Measurements from ENCODE around the gene TH. TPM values are rescaled to one million over a fixed set of nuclear protein-coding genes. Genes with fewer than 3 reads are reported as not detected.

The TH gene
- total and polyA plus RNA-seq, 2 of the 4 experiments (the other 2 are of a cell fraction), result 0.10 TPM; not detected in 1

DNA sequence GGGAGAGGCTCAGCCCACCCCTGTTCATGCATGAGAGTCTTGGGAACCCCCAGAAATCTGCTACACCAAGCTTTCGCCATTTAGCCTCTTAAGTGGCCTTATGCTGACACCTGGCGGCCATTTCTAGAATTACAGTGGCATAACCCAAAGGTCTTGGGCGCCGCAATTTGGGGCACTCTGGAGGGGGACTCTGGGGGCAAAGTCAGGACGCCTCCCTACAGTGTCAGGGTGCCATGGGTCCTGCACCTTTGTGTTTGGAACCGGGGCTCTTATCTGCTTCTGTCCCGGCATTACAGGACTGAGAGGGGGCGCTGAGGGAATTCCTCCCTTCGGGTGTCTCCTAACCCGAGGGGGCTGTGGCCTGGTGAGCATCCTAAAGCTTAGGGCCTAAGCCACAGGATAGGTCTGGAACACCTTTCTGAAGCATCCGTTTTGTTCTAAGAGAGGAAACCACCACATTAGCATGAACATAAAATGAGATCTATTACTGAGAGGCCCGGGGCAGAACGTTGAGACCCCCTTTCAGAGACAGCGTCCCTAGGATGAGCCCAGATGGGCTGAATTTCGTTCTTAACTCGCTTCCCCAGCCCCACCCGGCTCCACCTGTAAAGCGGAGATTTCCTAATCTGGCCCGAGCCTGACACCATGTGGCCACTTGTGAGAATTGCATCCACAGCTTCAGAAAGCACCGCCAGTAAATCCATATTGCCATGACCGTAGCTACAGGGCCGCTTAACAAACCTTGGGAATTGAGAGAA is 19.9 kb downstream of the TH start:
- no peak overlapping the region for H4K5ac ChIP-seq (ENCODE audit: low read depth, low read length)
- no peak overlapping the region for H3K14ac ChIP-seq (replicated peaks; ENCODE audit: low read depth, low read length)
- POLR2A ChIA-PET (ENCODE audit: unreplicated experiment), result interaction anchor here (0.6 kb wide), 1 partner anchor 116 kb away, joined by 3 read pairs; no protein-coding TSS in a partner anchor
- no peak overlapping the region for H3K4me3 ChIP-seq (ENCODE audit: insufficient read depth, low read depth, low read length)
- H2AK5ac ChIP-seq (ENCODE audit: low read depth, low read length), result no peak overlapping the region
- BruUV-seq (replicated peaks), result no TSS peak
- peaks cover 3% of the 10 kb centered on the region; the same call in 1 of the 2 replicates for H4K20me1 ChIP-seq (ENCODE audit: insufficient read depth, low read length)
- H2BK120ac ChIP-seq (ENCODE audit: low read depth, low read length), result no peak overlapping the region
- H3K27me3 ChIP-seq (ENCODE audit: control insufficient read depth, insufficient read depth, low read length), result peaks cover 41% of the 10 kb centered on the region
- no peak overlapping the region for H3K18ac ChIP-seq (ENCODE audit: low read depth, low read length)
- in situ Hi-C loops (cut with MboI; ENCODE audit: low sequenced_read_pairs) (loop anchor here (5.0 kb wide), 2 partner anchors 269 to 454 kb away; partner anchors contain the start of gene KRTAP5-6), intact Hi-C loops (cut with micrococcal nuclease) (loop anchor here (1.0 kb wide), 3 partner anchors 269 to 458 kb away; no protein-coding TSS in a partner anchor), dilution Hi-C loops (cut with HindIII; ENCODE audit: low sequenced_read_pairs, unreplicated experiment) (no loop called here)
- peak; percentile 76 for ATAC-seq (ENCODE audit: low read depth)
- no peak overlapping the region for H2BK15ac ChIP-seq (ENCODE audit: low read depth, low read length)
- CTCF ChIA-PET, result interaction anchor here (0.6 to 5.3 kb wide), 27 partner anchors 8 to 505 kb away, joined by 3 to 98 read pairs (median 4); partner anchors contain the start of gene TNNI2
- no peaks in the 10 kb centered on the region for H3K9me1 ChIP-seq (ENCODE audit: insufficient read depth, low read length)
- no peak overlapping the region for H3K27ac ChIP-seq (ENCODE audit: insufficient read depth, low read length)
- peak; percentile 54 for DNase-seq
- peak; percentile 24; the same call in 1 of the 2 replicates for TF ChIP-seq MAZ (IDR thresholded peaks at IDR 0.05; ENCODE audit: borderline replicate concordance, low read depth, low read length)
- TF ChIP-seq SMC3 (IDR thresholded peaks at IDR 0.05; ENCODE audit: low read depth, low read length), result peak; percentile 85
- TF ChIP-seq, protein P1, sequence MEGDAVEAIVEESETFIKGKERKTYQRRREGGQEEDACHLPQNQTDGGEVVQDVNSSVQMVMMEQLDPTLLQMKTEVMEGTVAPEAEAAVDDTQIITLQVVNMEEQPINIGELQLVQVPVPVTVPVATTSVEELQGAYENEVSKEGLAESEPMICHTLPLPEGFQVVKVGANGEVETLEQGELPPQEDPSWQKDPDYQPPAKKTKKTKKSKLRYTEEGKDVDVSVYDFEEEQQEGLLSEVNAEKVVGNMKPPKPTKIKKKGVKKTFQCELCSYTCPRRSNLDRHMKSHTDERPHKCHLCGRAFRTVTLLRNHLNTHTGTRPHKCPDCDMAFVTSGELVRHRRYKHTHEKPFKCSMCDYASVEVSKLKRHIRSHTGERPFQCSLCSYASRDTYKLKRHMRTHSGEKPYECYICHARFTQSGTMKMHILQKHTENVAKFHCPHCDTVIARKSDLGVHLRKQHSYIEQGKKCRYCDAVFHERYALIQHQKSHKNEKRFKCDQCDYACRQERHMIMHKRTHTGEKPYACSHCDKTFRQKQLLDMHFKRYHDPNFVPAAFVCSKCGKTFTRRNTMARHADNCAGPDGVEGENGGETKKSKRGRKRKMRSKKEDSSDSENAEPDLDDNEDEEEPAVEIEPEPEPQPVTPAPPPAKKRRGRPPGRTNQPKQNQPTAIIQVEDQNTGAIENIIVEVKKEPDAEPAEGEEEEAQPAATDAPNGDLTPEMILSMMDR (conservative IDR thresholded peaks at IDR 0.05; ENCODE audit: low read depth, low read length), result peak; percentile 78
- no peak for TF ChIP-seq NFE2L2 (IDR thresholded peaks at IDR 0.05; ENCODE audit: low read depth, low read length)
- no peak for TF ChIP-seq CHD1 (IDR thresholded peaks at IDR 0.05; ENCODE audit: low read depth, low read length)
- TF ChIP-seq CEBPB (IDR thresholded peaks at IDR 0.05; ENCODE audit: low read depth, low read length), result peak; percentile 77
- TF ChIP-seq BHLHE40 (IDR thresholded peaks at IDR 0.05; ENCODE audit: low read depth, low read length), result no peak
- TF ChIP-seq, protein P2, sequence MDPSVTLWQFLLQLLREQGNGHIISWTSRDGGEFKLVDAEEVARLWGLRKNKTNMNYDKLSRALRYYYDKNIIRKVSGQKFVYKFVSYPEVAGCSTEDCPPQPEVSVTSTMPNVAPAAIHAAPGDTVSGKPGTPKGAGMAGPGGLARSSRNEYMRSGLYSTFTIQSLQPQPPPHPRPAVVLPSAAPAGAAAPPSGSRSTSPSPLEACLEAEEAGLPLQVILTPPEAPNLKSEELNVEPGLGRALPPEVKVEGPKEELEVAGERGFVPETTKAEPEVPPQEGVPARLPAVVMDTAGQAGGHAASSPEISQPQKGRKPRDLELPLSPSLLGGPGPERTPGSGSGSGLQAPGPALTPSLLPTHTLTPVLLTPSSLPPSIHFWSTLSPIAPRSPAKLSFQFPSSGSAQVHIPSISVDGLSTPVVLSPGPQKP (IDR thresholded peaks at IDR 0.05; ENCODE audit: borderline replicate concordance, low read depth, low read length), result no peak
- peak; percentile 77 for TF ChIP-seq RAD21 (IDR thresholded peaks at IDR 0.05; ENCODE audit: low read length)
- TF ChIP-seq RFX5 (IDR thresholded peaks at IDR 0.05; ENCODE audit: low read depth, low read length), result no peak
- peak overlapping the region; percentile 0 for H2AK9ac ChIP-seq (replicated peaks; ENCODE audit: low read depth, low read length, poor library complexity)
- no peaks in the 10 kb centered on the region for H3K36me3 ChIP-seq (ENCODE audit: control insufficient read depth, insufficient read depth, low read length)
- H2AFZ ChIP-seq (replicated peaks; ENCODE audit: low read length, poor library complexity), result peak overlapping the region; percentile 40
- no peaks in the 10 kb centered on the region for H3K79me1 ChIP-seq (ENCODE audit: low read depth in 1 of 2, low read length in 2 of 2)
- no peak overlapping the region for H4K8ac ChIP-seq (ENCODE audit: low read depth in 2 of 2, low read length in 2 of 2)
- H3K4me1 ChIP-seq (ENCODE audit: control insufficient read depth, insufficient read depth, low read length), result no peaks in the 10 kb centered on the region
- H3K9ac ChIP-seq (ENCODE audit: low read depth, low read length), result no peak overlapping the region
- H2BK20ac ChIP-seq (ENCODE audit: low read depth, low read length), result no peak overlapping the region
- H3K4me2 ChIP-seq (ENCODE audit: low read depth, low read length), result no peak overlapping the region
- no peak overlapping the region for H4K91ac ChIP-seq (ENCODE audit: insufficient read depth, low read depth, low read length)
- H3K4ac ChIP-seq (ENCODE audit: low read depth, low read length), result no peak overlapping the region
- no peaks in the 10 kb centered on the region for H3K9me3 ChIP-seq (ENCODE audit: control insufficient read depth, insufficient read depth, low read length)
- no peak overlapping the region for H3K23ac ChIP-seq (ENCODE audit: low read depth, low read length)
- no peak overlapping the region for H2BK5ac ChIP-seq (ENCODE audit: low read depth, low read length, poor library complexity, severe bottlenecking)
- 0% methylated on average over 3 of the region's 22 CpGs; no CpG with 5 or more reads in 1 of the 2 experiments for WGBS, 2 experiments (ENCODE audit: extremely low coverage in 2 of 2, insufficient read length in 1 of 2)
- H3K56ac ChIP-seq (ENCODE audit: extremely low read depth, insufficient read depth, low read length), result no peak overlapping the region
